Activated CD8-positive, alpha-beta memory T cell treated with anti-CD3 and anti-CD28 coated beads, Interleukin-2, amount 50 U/mL, for 1 hour (primary cell): ENCODE results near the gene ARHGAP8.
"Not testable (repeated sequence)": the region's sequence is repeated elsewhere in the genome, so short reads cannot be mapped to it uniquely, and the experiment has no call there.

Source experiments
- DNase-seq: peaks from one replicate; pipeline ENCODE4 v3.0.0-alpha.2; 2020; ENCODE audit errors: extremely low read depth

Gene ARHGAP8

GRCh38 chr22:44827666-44828190 lies 75.4 kb downstream of the ARHGAP8 start:
- no peak for DNase-seq

GRCh38 chr22:44828193-44828592 lies 75.8 kb downstream of the ARHGAP8 start:
- no peak for DNase-seq

GRCh38 chr22:44831885-44832284 lies 79.5 kb downstream of the ARHGAP8 start:
- no peak for DNase-seq

GRCh38 chr22:44834065-44834464 lies 81.7 kb downstream of the ARHGAP8 start:
- DNase-seq = no peak

- DNase-seq = no peak
Observed at GRCh38 chr22:44837481-44837880, 85.1 kb downstream of the ARHGAP8 start.

- DNase-seq = no peak
Observed at GRCh38 chr22:44838316-44839016, 86.1 kb downstream of the ARHGAP8 start.

GRCh38 chr22:44839061-44839460 lies 86.7 kb downstream of the ARHGAP8 start:
- no peak for DNase-seq

- DNase-seq = no peak
Observed at GRCh38 chr22:44839721-44840120, 87.3 kb downstream of the ARHGAP8 start.

- no peak for DNase-seq
Observed at GRCh38 chr22:44840611-44841322, 88.4 kb downstream of the ARHGAP8 start.

GRCh38 chr22:44842417-44842816 lies 90.0 kb downstream of the ARHGAP8 start:
- DNase-seq = no peak

- no peak for DNase-seq
Observed at GRCh38 chr22:44845191-44845590, 92.8 kb downstream of the ARHGAP8 start.

- no peak for DNase-seq
Observed at GRCh38 chr22:44845796-44846720, 93.7 kb downstream of the ARHGAP8 start.

GRCh38 chr22:44846726-44847275 lies 94.4 kb downstream of the ARHGAP8 start:
- no peak for DNase-seq

GRCh38 chr22:44847380-44847779 lies 95.0 kb downstream of the ARHGAP8 start:
- no peak for DNase-seq

GRCh38 chr22:44847892-44848291 lies 95.5 kb downstream of the ARHGAP8 start:
- DNase-seq = no peak

- DNase-seq = no peak
Observed at GRCh38 chr22:44848296-44848741, 95.9 kb downstream of the ARHGAP8 start.

GRCh38 chr22:44848791-44849420 lies 96.5 kb downstream of the ARHGAP8 start:
- DNase-seq = no peak

- DNase-seq = no peak
Observed at GRCh38 chr22:44850946-44851345, 98.6 kb downstream of the ARHGAP8 start.

GRCh38 chr22:44854641-44855040 lies 102.3 kb downstream of the ARHGAP8 start:
- DNase-seq = not testable (repeated sequence)

GRCh38 chr22:44855855-44856254 lies 103.5 kb downstream of the ARHGAP8 start:
- DNase-seq = no peak

- DNase-seq = not testable (repeated sequence)
Observed at GRCh38 chr22:44858819-44859218, 106.4 kb downstream of the ARHGAP8 start.
